HepG2 (cell line): ENCODE measurements around the gene PIM3.

Experiments
- CREB1 ChIP-seq, 2 experiments: fragments of 450-650 bp in 1 of 2; IDR thresholded peaks; 2 replicates each; pipeline ENCODE4 v1.6.1; 2016 to 2017; ENCODE audit warnings: control low read depth in 1 of 2, mild to moderate bottlenecking in 1 of 2, missing compliant biosample characterization in 1 of 2, missing genetic modification characterization in 1 of 2
- CTCF ChIP-seq: sonication (generic); formaldehyde crosslinking; IDR thresholded peaks from 2 replicates; pipeline ENCODE4 v1.5.0; 2020; ENCODE audit warnings: mild to moderate bottlenecking, missing genetic modification reagents, moderate library complexity
- ELF4 ChIP-seq: sonication (generic); formaldehyde crosslinking; IDR thresholded peaks from 2 replicates; pipeline ENCODE4 v1.5.0; 2020; ENCODE audit warnings: missing genetic modification reagents, mild to moderate bottlenecking, moderate library complexity, borderline replicate concordance
- EZH2 ChIP-seq: conservative IDR thresholded peaks from 2 replicates; pipeline ENCODE4 v1.6.1; 2012; ENCODE audit warnings: mild to moderate bottlenecking, low read depth, low read length, moderate library complexity
- FOXA3 ChIP-seq: IDR thresholded peaks from 2 replicates; pipeline ENCODE4 v1.6.1; 2016; ENCODE audit warnings: missing genetic modification reagents, missing compliant biosample characterization
- HDAC1 ChIP-seq: sonication (generic); formaldehyde crosslinking; IDR thresholded peaks from 2 replicates; pipeline ENCODE4 v1.5.1; 2020; ENCODE audit warnings: mild to moderate bottlenecking, missing genetic modification reagents
- MEIS1 ChIP-seq: sonication (generic); formaldehyde crosslinking; IDR thresholded peaks from 2 replicates; pipeline ENCODE4 v1.9.0; 2021; ENCODE audit warnings: mild to moderate bottlenecking, missing genetic modification reagents, moderate library complexity, borderline replicate concordance
- RAD21 ChIP-seq: fragments of 450-650 bp; formaldehyde crosslinking; IDR thresholded peaks from 2 replicates; pipeline ENCODE4 v1.5.0; 2020; ENCODE audit warnings: mild to moderate bottlenecking
- TARDBP ChIP-seq: sonication (generic); formaldehyde crosslinking; IDR thresholded peaks from 2 replicates; pipeline ENCODE4 v1.8.0; 2022; ENCODE audit warnings: mild to moderate bottlenecking, missing genetic modification reagents
- UBTF ChIP-seq: sonication (generic); formaldehyde crosslinking; IDR thresholded peaks from 2 replicates; pipeline ENCODE4 v1.4.0; 2020; ENCODE audit warnings: mild to moderate bottlenecking, missing genetic modification reagents
- ZFP36 ChIP-seq: fragments of 150-350 bp; IDR thresholded peaks from 2 replicates; pipeline ENCODE4 v1.6.1; 2018; ENCODE audit warnings: borderline replicate concordance, low read length, low read depth; ENCODE audit not compliant: partially characterized antibody
- ZNF24 ChIP-seq: fragments of 450-650 bp; IDR thresholded peaks from 2 replicates; pipeline ENCODE4 v1.6.1; 2017; ENCODE audit warnings: antibody characterized with exemption, mild to moderate bottlenecking

GRCh38 chr22:49966774-49967705 is 6.5 kb downstream of the PIM3 start:
- peak; percentile 77 for TF ChIP-seq HDAC1 (CRISPR knock-in tag)
- no peak for TF ChIP-seq ELF4 (CRISPR knock-in tag)
- peak; percentile 86 for TF ChIP-seq UBTF (CRISPR knock-in tag)
- TF ChIP-seq TARDBP (CRISPR knock-in tag): no peak
- peak; percentile 45 for TF ChIP-seq CTCF (CRISPR knock-in tag)
- TF ChIP-seq RAD21 (CRISPR knock-in tag): no peak; the same call in 1 of the 2 replicates
- no peak for TF ChIP-seq FOXA3 (CRISPR knock-in tag)
- TF ChIP-seq MEIS1 (CRISPR knock-in tag): no peak
- no peak for TF ChIP-seq ZNF24
- TF ChIP-seq ZFP36: no peak
- no peak for TF ChIP-seq EZH2
- TF ChIP-seq CREB1 (IDR thresholded peaks at IDR 0.05): no peak
- TF ChIP-seq CREB1 (CRISPR knock-in tag; IDR thresholded peaks at IDR 0.05): no peak
